ACHN (cell line): Measurements from ENCODE around the gene APCDD1L.
"Not testable (repeated sequence)": the region's sequence is repeated elsewhere in the genome, so short reads cannot be mapped to it uniquely, and the experiment has no call there.

Source experiments
- DNase-seq: peaks from one replicate; pipeline ENCODE4 v3.0.0-alpha.2; 2015
- in situ Hi-C: cut with HindIII; loops from 2 replicates; pipeline ENCODE4 v1.10.0; 2017; ENCODE audit warnings: low sequenced_read_pairs, low pct_ligation_motif_present, low pct_unique_long_range_greater_than_20kb

The APCDD1L gene

DNA sequence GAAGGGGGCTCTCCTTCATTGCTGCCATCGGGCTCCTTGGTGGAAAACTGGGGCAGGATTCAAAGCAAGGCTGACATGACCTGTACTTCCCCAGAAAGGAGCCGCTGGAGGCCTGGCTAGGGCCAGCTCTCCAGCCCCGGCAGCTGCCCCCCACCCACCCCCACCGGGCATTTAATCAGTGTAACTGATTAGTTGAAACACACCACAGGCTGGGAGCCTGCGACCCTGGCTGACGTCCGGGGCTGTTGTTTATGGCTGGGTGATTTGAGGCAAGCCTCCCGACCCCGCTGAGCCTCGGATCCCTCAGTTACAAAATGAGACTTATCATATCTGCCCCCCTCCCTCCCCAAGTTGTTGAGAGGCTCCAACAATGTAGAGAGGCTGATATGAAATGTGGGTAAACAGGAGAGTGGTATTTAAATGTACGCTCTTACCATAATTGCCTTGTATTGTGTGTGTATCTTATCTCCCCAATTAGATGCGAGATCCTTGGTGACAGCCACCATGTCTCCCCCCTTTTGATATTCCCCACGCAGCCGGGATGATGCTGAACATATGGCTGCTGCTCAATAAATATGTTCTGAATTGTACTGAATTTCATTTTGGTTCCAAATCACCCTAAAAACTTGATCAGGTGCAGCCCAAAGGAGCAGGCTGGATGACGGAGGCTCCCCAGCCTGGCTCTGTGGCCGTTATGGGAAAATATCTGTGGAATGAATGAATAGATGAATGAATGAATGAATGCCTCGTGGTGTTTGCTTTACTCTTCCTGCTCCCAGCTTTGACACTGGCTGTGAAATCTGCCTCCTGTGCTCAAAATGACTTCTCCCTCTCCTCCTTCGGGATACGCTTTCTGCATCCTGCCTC is 31.8 kb upstream of the APCDD1L start:
- in situ Hi-C loops: no loop called here
- no peak for DNase-seq

DNA sequence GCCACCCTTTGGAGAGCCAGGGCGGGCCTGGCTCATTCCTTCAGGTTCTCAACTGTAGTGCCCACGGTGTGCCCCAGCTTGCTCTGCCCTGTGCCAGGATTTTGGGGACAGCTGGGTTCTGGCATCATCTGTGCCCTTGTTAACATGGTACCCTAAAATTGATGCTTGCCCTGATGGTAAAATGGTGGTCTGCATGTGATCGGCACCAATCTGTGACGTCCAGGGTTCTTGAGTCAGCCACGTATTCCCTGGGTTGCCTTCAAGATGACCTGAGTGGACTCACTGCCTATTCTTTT is 31.2 kb upstream of the APCDD1L start:
- DNase-seq: no peak
- in situ Hi-C loops: no loop called here

DNA sequence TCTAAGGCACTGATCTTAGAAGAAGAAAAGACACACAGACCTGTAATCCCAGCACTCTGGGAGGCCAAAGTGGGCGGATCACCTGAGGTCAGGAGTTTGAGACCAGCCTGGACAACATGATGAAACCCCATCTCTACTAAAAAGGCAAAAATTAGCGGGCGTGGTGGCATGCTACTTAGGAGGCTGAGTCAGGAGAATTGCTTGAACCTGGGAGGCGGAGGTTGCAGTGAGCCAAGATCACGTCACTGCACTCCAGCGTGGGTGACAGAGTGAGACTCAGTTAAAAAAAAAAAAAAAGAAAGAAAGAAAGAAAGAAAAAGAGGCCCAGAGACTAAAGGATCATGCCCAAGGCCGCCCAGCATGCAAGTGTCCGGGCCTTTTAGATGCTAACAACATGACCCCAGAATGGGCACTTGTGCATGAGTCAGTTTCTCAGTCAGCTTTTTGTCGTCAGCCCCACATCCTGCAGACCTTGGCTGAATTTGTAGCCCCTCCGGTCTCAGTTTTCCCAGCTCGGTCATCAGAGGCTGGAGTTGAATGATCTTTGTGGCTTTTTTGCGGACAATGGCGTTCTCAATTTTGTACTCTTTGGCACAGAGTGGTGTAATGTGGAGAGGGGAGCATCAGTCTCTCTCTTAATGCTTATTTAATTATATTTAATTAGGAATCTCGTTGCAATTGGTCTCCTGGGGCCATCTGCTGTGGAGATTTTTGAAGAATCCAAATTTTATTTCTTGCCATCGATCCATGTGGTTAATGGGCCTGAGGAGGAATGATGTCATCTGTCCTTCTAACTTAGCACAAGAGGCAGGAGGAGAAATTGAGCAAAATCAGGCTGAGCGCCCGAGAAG is 30.6 kb upstream of the APCDD1L start:
- in situ Hi-C loops: no loop called here
- DNase-seq: no peak

DNA sequence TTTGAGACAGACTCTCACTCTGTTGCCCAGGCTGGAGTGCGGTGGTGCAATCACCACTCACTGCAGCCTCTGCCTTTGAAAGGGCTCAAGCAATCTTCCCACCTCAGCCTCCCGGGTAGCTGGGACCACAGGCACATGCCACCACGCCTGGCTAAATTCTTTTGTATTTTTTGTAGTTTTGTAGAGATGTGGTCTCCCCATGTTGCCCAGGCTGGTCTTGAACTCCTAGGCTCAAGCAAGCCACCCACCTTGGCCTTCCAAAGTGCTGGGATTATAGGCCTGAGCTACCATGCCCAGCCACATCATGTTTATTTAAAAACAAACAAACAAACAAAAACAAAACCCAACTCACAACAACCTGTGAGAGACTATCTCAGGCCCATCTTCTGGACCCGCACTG is 29.7 kb upstream of the APCDD1L start:
- in situ Hi-C loops: no loop called here
- DNase-seq: no peak

DNA sequence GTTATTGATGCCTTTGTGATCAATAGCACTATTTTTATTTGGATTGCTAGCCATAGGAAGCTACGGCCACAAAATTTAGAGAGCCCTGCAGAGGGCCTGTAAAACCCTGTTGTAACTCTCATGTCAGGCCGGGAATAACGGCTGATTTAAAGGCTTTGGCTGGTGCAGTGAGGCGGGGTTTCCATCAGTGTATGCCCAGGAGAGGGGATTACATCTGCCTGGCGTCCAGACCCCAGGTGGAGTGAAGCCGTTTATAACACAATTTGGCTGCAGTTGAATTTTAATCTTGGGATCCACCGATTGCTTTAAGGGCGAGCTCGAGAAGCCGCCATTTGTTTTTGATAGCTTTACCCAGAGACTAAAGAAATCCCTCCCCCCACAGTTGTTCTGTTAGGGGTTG is 29.1 kb upstream of the APCDD1L start:
- in situ Hi-C loops: no loop called here
- no peak for DNase-seq

DNA sequence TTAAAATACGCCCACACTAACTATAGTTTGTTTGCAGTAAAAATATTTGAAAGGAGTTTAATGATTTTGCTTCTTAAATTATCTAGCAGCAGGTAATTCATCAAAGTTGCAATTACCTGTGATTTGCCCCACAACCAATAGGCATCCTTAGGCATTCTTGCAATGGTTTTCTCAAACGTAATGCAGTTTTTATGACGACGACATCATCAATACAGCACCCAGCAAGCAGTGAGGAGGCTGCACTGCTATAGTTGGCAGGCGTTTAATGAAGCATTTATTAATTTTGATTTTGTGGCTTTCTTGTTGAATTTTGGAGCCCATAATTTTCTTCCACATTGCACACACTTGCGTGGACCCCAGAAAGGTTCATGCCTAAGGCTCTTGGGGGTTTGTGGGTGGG is 28.1 kb upstream of the APCDD1L start:
- in situ Hi-C loops: no loop called here
- DNase-seq: no peak

DNA sequence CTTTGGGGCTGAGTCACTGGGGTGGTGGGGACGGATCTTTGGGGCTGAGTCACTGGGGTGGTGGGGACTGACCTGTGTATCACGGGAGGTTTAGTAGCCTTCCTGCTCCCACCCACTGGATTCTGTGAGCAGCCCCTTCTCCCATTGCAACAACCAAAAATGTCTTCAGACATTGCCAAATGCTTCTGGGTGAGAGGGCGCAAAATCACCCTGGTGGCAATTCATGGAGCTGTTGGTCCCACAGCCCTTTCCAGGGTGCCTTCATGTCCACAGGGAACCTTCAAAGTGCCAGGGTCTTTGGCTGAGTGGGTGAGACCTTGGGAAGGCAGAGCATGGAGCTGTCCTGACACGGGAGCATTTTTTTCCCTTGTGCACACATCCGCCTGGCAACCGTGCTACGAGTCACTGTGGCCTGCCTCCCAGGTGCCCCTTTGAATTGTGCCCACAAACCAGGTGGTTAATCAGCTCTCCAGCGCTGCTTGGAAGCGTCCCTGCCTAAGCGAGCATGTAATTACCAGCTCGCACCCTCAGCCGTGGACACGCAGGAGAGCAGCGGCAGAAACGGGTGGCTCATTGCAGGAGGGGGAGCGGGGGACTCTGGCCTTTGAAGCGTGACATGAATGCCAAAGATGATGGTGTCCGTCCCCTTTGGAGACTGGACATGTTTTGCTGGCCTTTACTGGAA is 27.4 kb upstream of the APCDD1L start:
- in situ Hi-C loops: no loop called here
- DNase-seq: no peak

DNA sequence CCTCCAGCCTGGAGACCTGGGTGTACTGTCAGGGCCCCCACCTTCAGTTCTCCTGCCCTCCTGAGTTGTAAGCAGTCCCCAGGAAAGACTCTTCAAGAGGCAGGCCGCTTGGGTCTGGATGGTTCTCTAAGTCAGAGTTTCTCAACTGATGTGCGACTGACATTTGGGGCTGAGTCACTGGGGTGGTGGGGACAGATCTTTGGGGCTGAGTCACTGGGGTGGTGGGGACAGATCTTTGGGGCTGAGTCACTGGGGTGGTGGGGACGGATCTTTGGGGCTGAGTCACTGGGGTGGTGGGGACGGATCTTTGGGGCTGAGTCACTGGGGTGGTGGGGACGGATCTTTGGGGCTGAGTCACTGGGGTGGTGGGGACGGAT is 26.8 kb upstream of the APCDD1L start:
- in situ Hi-C loops, DNase-seq: not testable (repeated sequence)

DNA sequence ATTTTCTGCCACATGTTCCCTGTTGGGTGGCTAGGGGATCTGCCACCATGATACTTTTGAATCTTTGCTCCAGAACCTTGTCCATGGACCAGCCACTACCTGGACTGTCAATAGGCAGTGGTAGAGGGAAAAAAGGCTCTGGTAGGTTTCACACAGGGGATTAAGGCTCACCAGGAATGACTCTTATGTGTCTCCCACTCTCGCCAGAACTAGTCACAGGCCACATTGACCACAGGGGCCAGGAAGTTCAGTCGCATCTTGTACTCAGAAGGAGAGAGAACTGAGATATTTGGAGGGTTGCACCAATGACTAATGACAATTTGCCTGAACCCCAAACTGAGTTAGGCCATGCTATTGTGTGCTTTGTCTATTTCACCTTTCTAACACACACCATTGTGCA is 23.6 kb upstream of the APCDD1L start:
- in situ Hi-C loops: no loop called here
- DNase-seq: no peak

DNA sequence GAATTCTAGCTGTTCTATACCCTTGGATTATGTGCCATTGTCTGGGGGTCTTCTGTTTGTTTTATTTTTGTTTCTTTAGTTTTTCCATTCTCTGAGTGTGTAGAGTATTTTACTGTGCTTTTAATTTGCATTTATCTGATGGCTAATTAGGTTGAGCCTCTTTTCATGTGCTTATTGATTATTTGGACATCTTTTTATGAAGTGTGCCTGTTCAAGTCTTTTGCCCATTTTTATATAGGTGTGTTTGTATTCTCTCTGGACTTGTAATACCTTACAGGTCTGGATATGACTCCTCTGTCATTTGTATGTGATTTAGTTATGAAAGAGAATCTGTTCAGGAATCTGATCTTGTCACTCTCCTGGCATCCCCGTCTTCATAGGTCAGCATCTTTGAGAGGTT is 22.6 kb upstream of the APCDD1L start:
- DNase-seq: no peak
- in situ Hi-C loops: no loop called here

DNA sequence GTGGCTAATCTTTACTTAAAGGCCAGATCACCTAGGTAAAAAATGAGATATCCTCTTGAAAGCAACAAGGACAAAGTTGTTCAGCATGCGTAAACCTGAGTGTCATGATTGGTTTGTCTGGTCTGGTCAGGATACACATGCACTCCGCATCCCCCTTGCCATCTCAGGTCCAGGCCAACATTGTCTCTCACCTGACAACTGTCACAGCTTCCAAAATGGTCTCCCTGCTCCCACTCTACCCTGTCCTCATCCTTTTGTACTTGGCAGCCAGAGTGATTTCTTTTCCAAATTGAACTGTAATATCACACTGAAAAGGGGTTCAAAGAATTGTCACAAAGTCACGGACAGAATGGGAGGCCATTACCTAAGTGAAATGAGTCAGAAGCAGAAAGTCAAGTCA is 21.1 kb upstream of the APCDD1L start:
- no peak for DNase-seq
- in situ Hi-C loops: no loop called here

DNA sequence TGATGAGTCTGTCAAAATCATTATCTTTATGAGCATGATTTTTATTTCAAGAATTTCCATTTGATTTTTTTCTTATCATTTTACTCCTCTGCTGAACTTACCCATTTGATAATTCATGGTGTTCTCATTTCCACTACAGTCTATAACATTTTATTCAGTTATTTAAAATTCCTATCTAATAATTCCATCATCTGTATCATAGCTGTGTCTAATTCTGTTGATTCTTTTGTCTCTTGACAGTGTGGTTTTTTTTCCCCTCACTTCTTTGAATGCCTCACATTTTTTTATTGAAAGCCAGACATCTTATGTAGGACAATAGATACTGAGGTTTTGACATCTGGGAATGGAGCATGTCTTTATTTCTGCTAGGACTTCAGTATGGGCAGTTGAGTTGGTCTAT is 16.5 kb upstream of the APCDD1L start:
- no peak for DNase-seq
- in situ Hi-C loops: no loop called here

DNA sequence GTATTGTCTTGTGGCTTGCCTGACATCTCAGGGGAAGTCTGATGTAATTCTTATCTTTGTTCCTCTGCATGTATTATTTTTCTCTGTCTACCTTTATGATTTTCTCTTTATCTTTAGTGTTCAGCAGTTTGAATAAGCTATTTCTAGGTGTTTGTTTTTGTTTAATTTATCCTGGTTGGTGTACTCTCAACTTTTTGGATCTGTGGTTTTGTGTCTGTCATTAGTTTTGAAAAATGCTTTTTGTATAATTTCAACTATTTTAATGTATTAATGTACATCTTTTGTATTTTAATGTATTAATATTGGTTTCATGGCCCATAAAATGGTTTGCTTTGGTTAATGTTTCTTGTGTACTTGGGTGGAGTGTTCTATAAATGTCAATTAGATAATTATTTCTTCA is 15.9 kb upstream of the APCDD1L start:
- in situ Hi-C loops: no loop called here

DNA sequence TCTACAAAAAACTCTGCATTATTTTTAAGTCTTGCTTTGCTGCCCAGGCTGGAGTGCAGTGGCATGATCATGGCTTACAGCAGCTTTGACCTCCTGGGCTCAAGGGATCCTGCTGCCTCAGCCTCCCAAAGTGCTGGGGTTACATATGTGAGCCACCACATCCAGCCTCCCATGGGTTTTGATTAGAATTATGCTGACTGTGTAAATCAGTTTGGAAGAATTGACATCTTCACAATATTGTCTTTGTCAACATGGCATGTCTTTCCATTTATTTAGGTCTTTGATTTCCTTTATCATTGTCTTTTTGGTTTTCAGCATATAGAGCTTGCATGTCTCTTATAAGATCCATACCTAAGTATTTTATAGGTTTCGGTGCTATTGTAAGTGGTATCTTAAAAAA is 13.2 kb upstream of the APCDD1L start:
- in situ Hi-C loops: no loop called here
- no peak for DNase-seq

More for the DNA sequence above, 15.9 kb upstream of the APCDD1L start:
- DNase-seq: no peak

DNA sequence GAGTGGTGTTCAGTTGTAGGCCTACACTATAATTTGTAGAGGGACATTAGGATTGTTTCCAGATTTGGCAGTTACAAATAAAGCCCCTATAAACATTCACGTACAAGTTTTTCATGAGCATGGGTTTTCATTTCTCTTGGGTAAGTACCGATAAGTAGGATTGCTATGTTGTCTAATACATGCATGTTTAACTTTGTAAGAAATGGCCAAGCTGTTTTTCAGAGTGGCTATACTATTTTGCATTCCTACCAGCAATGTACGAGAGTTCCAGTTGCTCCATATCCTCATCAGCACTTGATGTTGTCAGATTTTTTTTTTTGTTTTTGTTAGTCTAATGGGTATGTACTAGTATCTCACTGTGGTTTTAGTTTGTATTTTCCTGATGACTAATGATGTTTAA is 11.2 kb upstream of the APCDD1L start:
- in situ Hi-C loops: no loop called here
- no peak for DNase-seq

DNA sequence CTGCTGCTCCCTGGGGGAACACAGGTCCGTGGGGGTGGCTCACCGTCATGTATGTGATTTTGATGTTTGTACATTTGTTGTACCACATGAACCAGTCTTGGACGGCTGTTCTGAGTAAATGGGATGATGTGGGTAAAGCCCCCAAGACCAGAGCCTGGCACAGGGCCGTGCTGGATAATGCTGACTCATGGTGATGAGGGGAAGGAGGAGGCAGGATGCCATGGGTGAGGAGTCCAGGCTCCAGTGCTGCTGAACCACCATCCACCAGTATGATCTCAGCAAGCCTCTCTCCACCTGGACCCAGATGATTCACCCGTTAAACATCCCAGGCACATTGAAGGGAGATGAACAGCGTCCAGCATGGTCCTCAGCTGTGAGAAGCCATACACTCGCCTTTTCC is 9.6 kb upstream of the APCDD1L start:
- in situ Hi-C loops: no loop called here
- DNase-seq: peak; percentile 47

DNA sequence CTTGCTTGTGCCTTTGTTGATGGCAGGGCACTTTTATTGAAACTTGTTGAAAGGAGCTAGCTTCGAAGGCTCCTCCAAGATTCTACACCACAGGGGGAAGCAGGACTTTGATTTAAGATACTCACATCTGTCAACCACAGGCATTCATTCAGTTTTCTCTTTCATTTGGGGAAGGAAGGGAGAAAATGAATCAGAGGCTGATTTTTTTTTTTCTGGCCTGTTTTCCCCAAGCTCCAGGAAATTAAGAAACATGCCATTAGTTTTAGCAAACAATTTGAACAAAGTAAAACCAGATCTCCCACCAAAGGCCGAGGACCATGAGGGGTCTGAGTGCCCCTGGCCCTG is 8.7 kb upstream of the APCDD1L start:
- in situ Hi-C loops: no loop called here
- DNase-seq: no peak

DNA sequence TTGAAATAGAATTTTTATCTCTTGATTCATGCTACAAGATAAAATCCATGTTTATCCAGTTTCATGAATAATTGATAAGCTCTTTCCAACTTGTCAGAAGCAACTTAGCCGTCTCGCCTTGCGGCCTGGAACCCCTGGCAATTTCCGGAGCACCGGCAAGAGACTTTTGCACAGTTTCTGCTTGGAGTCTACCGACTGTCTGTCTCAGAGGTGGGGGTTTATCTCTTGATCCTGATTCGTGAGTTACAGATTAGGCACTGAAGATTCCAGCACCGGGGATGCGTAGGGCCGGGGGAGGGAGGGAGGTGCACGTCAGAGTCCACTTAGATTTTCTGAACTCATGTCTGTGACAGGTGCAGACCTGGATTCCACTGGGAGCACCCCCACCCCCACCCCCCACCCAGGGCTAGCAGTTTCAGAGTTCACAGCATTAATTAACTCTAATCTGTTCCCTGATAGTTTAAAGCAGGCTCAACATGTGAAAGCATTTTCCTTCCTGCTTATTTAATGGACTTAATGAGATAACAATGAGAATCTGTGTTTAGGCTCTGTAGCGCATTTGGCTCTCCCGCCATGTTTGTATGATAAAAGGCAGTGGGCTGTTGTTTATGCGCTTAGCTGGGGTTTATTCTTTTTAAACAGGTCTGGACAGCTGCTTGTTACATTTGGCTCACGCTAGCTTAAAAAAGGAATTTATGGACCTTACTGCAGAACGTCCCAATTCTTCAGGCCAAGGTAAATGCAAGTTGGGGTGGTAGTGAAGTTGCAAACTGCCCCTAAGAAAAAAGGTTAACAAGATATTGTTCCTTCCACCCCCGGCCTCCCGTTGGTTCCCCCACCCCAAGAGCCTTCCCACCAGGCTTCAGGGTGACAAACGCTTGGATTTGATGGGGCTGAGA is 8.1 kb upstream of the APCDD1L start:
- in situ Hi-C loops: no loop called here
- no peak for DNase-seq

DNA sequence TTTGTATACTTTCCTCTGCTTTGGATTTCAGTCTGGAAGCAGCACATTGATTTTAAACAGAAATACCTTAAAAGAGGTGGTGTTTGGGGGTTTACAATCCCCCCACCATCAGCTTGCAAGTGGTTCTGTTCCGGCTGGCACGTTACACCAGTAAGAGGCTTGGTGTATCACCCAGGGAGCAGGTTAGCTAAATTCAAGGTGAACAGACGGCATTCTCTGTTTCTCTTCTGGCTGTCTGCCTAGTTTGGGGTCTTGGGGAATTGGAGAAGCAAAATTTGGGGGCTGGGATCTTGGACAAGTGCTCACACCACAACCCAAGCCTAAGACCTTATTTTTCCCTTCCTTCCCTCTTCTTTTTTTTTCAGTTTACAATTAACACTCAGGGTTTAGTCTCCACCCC is 7.5 kb upstream of the APCDD1L start:
- in situ Hi-C loops: no loop called here
- DNase-seq: no peak
